OCI-LY3 (cell line): ENCODE data around the gene MTCH1.

Experiments used
- H2AFZ ChIP-seq: fragments of 200-600, 300-600 bp; shearing (Covaris generic); 2 replicates; pipeline ENCODE4 v1.6.0; 2014; ENCODE audit warnings: antibody characterized with exemption, low read depth, low read length
- H3K27ac ChIP-seq: fragments of 200-600, 300-600 bp; sonication (generic); 2 replicates; pipeline ENCODE4 v1.5.1; 2014; ENCODE audit warnings: mild to moderate bottlenecking, low read length, moderate library complexity, mixed read lengths
- H3K27me3 ChIP-seq: fragments of 200-600, 300-600 bp; sonication (generic); 2 replicates; pipeline ENCODE4 v1.6.1; 2014; ENCODE audit warnings: low read depth, low read length, mixed read lengths
- H3K36me3 ChIP-seq: fragments of 200-600, 300-600 bp; sonication (generic); replicated peaks from 2 replicates; pipeline ENCODE3; 2014; ENCODE audit warnings: low read depth, low read length, mixed read lengths
- H3K4me1 ChIP-seq: fragments of 300-600, 200-600 bp; sonication (generic); 2 replicates; pipeline ENCODE4 v1.6.1; 2014; ENCODE audit warnings: low read length, mixed read lengths
- H3K4me2 ChIP-seq: fragments of 200-600, 300-600 bp; sonication (generic); 2 replicates; pipeline ENCODE4 v1.6.1; 2014; ENCODE audit warnings: low read length, mixed read lengths
- H3K4me3 ChIP-seq: fragments of 300-600, 200-600 bp; sonication (generic); 2 replicates; pipeline ENCODE4 v1.5.1; 2014; ENCODE audit warnings: antibody characterized with exemption, mild to moderate bottlenecking, low read length, moderate library complexity
- H3K79me2 ChIP-seq: fragments of 300-600, 200-600 bp; shearing (Covaris generic); 2 replicates; pipeline ENCODE4 v1.6.1; 2014; ENCODE audit warnings: mild to moderate bottlenecking, low read length, mixed read lengths
- H3K9ac ChIP-seq: fragments of 300-600, 200-600 bp; shearing (Covaris generic); 2 replicates; pipeline ENCODE4 v1.6.0; 2014; ENCODE audit warnings: mild to moderate bottlenecking, low read length, moderate library complexity
- H3K9me3 ChIP-seq: fragments of 200-600, 300-600 bp; shearing (Covaris generic); 2 replicates; pipeline ENCODE4 v1.6.1; 2014; ENCODE audit warnings: low read length, mixed read lengths; ENCODE audit not compliant: insufficient read depth
- H4K20me1 ChIP-seq: fragments of 200-600, 300-600 bp; sonication (generic); 2 replicates; pipeline ENCODE4 v1.6.1; 2016; ENCODE audit warnings: low read length, mixed read lengths; ENCODE audit not compliant: insufficient read depth
- EZH2phosphoT487 ChIP-seq: fragments of 200-600 bp; shearing (Covaris generic); IDR thresholded peaks from 2 replicates; pipeline ENCODE4 v1.6.1; 2018; ENCODE audit warnings: antibody characterized with exemption, mixed run types, low read depth
- TF ChIP-seq, protein P1 (sequence below): fragments of 200-600, 300-600 bp; sonication (generic); IDR thresholded peaks from 2 replicates; pipeline ENCODE4 v1.5.1; 2014; ENCODE audit warnings: antibody characterized with exemption, low read length, low read depth

Gene MTCH1

DNA sequence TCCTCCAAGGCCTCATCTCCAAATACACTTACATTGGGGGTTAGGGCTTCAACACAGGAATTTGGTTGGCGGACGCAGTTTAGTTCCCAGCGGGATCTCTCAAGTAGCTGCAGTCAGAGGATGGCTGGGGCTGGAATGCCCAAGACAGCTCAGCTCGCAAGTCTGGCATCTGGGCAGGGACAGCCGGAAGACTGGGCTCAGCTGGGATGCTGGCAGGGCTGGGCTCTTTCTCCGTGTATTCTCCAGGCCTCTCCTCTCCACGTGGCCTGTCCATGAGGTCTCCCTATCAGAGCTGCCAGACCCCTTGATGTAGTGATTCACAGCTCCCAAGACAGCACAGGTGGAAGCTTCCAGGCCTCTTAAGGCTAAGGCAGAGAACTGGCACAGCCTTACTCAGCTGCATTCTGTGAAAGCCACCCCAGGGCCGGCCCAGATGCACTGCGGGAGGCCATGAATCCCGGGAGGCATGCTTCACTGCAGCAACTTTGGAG is 24.5 kb upstream of the MTCH1 start:
- Histone ChIP-seq H3K27ac (no peak overlapping the region), H2AFZ (no peak overlapping the region), H3K27me3 (no peaks in the 10 kb centered on the region), H4K20me1 (peaks cover 42% of the 10 kb centered on the region), H3K79me2 (peaks cover 62% of the 10 kb centered on the region), H3K9ac (no peak overlapping the region), H3K4me1 (peaks cover 21% of the 10 kb centered on the region), H3K36me3 (peaks cover 75% of the 10 kb centered on the region), H3K9me3 (no peaks in the 10 kb centered on the region), H3K4me3 (no peak overlapping the region), H3K4me2 (no peak overlapping the region)
- TF ChIP-seq, protein P1, sequence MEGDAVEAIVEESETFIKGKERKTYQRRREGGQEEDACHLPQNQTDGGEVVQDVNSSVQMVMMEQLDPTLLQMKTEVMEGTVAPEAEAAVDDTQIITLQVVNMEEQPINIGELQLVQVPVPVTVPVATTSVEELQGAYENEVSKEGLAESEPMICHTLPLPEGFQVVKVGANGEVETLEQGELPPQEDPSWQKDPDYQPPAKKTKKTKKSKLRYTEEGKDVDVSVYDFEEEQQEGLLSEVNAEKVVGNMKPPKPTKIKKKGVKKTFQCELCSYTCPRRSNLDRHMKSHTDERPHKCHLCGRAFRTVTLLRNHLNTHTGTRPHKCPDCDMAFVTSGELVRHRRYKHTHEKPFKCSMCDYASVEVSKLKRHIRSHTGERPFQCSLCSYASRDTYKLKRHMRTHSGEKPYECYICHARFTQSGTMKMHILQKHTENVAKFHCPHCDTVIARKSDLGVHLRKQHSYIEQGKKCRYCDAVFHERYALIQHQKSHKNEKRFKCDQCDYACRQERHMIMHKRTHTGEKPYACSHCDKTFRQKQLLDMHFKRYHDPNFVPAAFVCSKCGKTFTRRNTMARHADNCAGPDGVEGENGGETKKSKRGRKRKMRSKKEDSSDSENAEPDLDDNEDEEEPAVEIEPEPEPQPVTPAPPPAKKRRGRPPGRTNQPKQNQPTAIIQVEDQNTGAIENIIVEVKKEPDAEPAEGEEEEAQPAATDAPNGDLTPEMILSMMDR, result no peak
- no peak for TF ChIP-seq EZH2phosphoT487

DNA sequence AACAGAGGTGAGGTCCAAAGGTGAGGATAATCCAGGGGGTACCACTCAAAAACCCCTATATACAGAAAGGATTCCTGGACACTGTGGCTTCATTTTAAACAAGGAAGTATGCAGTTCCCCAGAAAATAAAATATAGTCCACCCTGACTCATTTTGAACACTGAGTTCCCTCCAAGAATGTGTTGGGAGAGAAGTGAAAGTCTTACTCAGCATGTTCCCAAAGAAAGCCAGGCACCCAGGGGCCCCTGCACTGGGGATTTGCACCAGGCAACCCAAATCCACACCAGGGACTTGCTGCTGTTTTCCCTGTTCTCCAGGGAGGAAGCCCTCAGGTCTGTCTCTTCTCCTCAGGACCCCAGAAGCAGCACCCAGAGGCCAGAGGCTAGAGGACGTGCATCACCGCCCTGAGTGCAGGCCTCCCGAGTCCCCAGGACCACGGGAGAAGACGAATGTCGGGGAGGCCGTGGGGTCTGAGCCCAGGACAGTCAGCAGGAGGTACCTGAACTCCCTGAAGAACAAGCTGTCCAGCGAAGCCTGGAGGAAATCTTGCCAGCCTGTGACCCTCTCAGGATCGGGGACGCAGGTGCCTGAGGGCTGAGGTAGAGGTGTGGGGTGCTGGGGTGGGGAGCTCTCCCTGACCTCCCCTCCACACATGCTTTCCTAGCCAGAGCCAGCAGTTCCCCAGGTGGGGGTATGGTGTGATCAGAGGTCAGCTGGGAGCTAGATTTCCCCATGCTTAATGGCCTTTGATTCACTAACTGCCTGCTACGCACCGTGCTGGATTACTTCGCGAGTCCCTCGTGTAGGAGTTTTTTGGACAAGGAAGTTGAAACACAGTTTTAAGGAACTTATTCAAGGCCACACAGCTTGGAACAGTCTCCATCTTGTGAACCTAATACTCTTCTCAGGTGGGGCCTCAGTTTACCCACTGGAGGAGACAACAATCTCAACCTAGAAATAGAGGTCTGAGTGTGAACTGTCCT is 22.8 kb upstream of the MTCH1 start:
- H3K9me3 ChIP-seq, result no peaks in the 10 kb centered on the region
- H3K27me3 ChIP-seq, result no peaks in the 10 kb centered on the region
- peaks cover 58% of the 10 kb centered on the region for H3K36me3 ChIP-seq
- H3K4me1 ChIP-seq, result peaks cover 37% of the 10 kb centered on the region
- peaks cover 42% of the 10 kb centered on the region for H4K20me1 ChIP-seq
- H3K4me2 ChIP-seq, result peak overlapping the region; percentile 99
- peak overlapping the region; percentile 86 for H3K4me3 ChIP-seq
- TF ChIP-seq, protein P1, result no peak
- no peak for TF ChIP-seq EZH2phosphoT487
- H3K9ac ChIP-seq, result peak overlapping the region; percentile 99
- H2AFZ ChIP-seq, result no peak overlapping the region
- H3K79me2 ChIP-seq, result peaks cover 66% of the 10 kb centered on the region
- peak overlapping the region; percentile 95 for H3K27ac ChIP-seq

DNA sequence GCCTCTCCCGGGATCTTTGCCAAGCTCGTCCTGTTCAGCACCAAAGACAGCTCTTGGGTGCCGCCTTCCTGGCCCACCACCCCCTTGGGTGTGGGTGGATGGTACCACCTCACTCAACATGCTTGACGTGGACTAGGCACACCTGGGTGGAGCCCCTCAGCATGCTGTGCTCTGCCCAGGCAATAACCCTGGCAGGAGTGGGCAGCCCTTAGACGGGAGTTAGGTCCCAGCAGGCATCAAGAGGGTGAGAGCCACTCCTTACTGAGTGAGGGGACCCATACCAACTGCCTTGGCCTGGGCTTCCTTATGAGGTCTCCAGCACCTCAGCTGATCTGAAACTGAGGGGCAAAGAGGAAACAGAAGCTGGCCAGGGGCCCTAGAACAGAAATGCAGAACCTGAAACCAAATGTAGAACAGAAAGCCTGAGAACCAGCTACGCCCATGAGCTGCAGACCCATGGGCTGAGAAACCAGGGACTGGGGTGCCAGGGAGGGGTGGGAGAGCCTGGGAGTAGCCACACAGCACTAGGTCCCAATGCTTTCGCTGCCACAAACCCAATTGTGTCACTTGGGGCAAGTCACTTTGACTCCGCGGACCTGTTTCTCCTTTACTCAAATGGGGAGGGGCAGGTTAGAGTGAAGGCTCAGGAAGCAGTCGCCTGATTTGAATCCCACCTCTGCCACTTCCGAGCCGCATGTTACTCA is 21.5 kb upstream of the MTCH1 start:
- Histone ChIP-seq H2AFZ (no peak overlapping the region), H3K36me3 (peaks cover 49% of the 10 kb centered on the region), H3K79me2 (peaks cover 66% of the 10 kb centered on the region), H3K4me3 (peak overlapping the region; percentile 86), H3K4me2 (peak overlapping the region; percentile 99), H3K27ac (peak overlapping the region; percentile 95), H4K20me1 (peaks cover 42% of the 10 kb centered on the region), H3K9me3 (no peaks in the 10 kb centered on the region), H3K9ac (peak overlapping the region; percentile 99), H3K27me3 (no peaks in the 10 kb centered on the region), H3K4me1 (peaks cover 39% of the 10 kb centered on the region)
- TF ChIP-seq EZH2phosphoT487, result no peak
- TF ChIP-seq, protein P1, result no peak
